Fibroblast of lung (primary cell): Measurements from ENCODE around the gene BAIAP2. TPM values are rescaled to one million over a fixed set of nuclear protein-coding genes. Genes with fewer than 3 reads are reported as not detected.
A peak's percentile ranks its signal among the peaks of the same experiment; 100 is the strongest.

ENCODE experiments used
- DNase-seq, 2 donors: peaks; one replicate each; pipeline versions ENCODE4 v3.0.0 to v3.0.0-alpha.2; 2010; ENCODE audit warnings: low read depth in 2 of 2
- H2AFZ ChIP-seq: 2 replicates; pipeline ENCODE4 v1.5.1; 2012; ENCODE audit warnings: low read length, control low read depth, inconsistent platforms
- H3K27ac ChIP-seq: 2 replicates; pipeline ENCODE4 v1.5.1; 2011; ENCODE audit warnings: low read length, control low read depth; ENCODE audit not compliant: insufficient read depth
- H3K27me3 ChIP-seq: 2 replicates; pipeline ENCODE4 v1.5.1; 2011; ENCODE audit warnings: mild to moderate bottlenecking, low read length; ENCODE audit not compliant: control insufficient read depth, insufficient read depth
- H3K36me3 ChIP-seq: 2 replicates; pipeline ENCODE4 v1.5.1; 2011; ENCODE audit warnings: low read length; ENCODE audit not compliant: control insufficient read depth, insufficient read depth
- H3K4me1 ChIP-seq: 2 replicates; pipeline ENCODE4 v1.5.1; 2011; ENCODE audit warnings: low read length; ENCODE audit not compliant: control insufficient read depth, insufficient read depth; ENCODE audit errors: extremely low read depth
- H3K4me2 ChIP-seq: 2 replicates; pipeline ENCODE4 v1.5.1; 2011; ENCODE audit warnings: low read length, control low read depth; ENCODE audit not compliant: insufficient read depth; ENCODE audit errors: extremely low read depth
- H3K4me3 ChIP-seq, 4 experiments: fragments of 200-600 bp in 1 of 4; sonication (generic) in 1 of 4; replicated peaks in 1 of 4; 2 replicates each; pipeline ENCODE4 v1.5.1; 2011 to 2016; ENCODE audit warnings: low read length in 4 of 4, low read depth in 3 of 4, mild to moderate bottlenecking in 3 of 4, control low read depth in 2 of 4, inconsistent platforms in 1 of 4, mixed read lengths in 1 of 4; ENCODE audit not compliant: insufficient read depth in 1 of 4; ENCODE audit errors: control extremely low read depth in 1 of 4
- H3K79me2 ChIP-seq: 2 replicates; pipeline ENCODE4 v1.5.1; 2012; ENCODE audit warnings: mild to moderate bottlenecking, low read length, inconsistent platforms; ENCODE audit not compliant: control insufficient read depth, insufficient read depth
- H3K9ac ChIP-seq: 2 replicates; pipeline ENCODE4 v1.5.1; 2011; ENCODE audit warnings: mild to moderate bottlenecking, low read length, control low read depth; ENCODE audit not compliant: insufficient read depth
- H3K9me3 ChIP-seq: 2 replicates; pipeline ENCODE4 v1.5.1; 2012; ENCODE audit warnings: low read depth, low read length; ENCODE audit not compliant: control insufficient read depth, insufficient read depth
- H4K20me1 ChIP-seq: 2 replicates; pipeline ENCODE4 v1.5.1; 2011; ENCODE audit warnings: low read length; ENCODE audit not compliant: control insufficient read depth, insufficient read depth; ENCODE audit errors: extremely low read depth
- CTCF ChIP-seq, 2 donors: IDR thresholded peaks in 1 of 2; conservative IDR thresholded peaks in 1 of 2; 1 replicate in 1 of 2; 2 replicates in 1 of 2; pipeline ENCODE4 v1.5.1; 2011 to 2012; ENCODE audit warnings: low read length in 2 of 2, control low read depth in 1 of 2, inconsistent platforms in 1 of 2, low read depth in 1 of 2, mild to moderate bottlenecking in 1 of 2
- EZH2 ChIP-seq: IDR thresholded peaks from 2 replicates; pipeline ENCODE4 v1.5.1; 2012; ENCODE audit warnings: low read length, control low read depth, mild to moderate bottlenecking; ENCODE audit errors: missing control alignments
- polyA plus RNA-seq, 2 donors: library from polyadenylated mRNA; depleted of rRNA in 1 of 2; stranded (reverse) in 1 of 2; unstranded in 1 of 2; fragments of >200 nt; gene quantifications; 2 replicates each; pipeline ENCODE4 v1.2.1, GENCODE V29; 2011 to 2012; ENCODE audit warnings: missing spikeins in 1 of 2
- total RNA-seq: library from RNA; depleted of rRNA; stranded (reverse); fragments of >200 nt; gene quantifications from 2 replicates; pipeline ENCODE4 v1.2.1, GENCODE V29; 2014

BAIAP2 gene
- total and polyA plus RNA-seq, 2 donors (not counting 1 experiment from before 2014, with no cell fraction given), result 6.0 to 13.4 TPM

- Histone ChIP-seq H3K27me3 (no peaks in the 10 kb centered on the region), H3K4me2 (peak overlapping the region; percentile 93), H3K9me3 (no peaks in the 10 kb centered on the region), H3K36me3 (no peaks in the 10 kb centered on the region), H3K4me1 (peaks cover 7% of the 10 kb centered on the region), H2AFZ (peak overlapping the region; percentile 81), H3K79me2 (no peaks in the 10 kb centered on the region), H3K4me3 (peak overlapping the region; percentile 28 to 41 (median 39)), H3K27ac (peak overlapping the region; percentile 53), H4K20me1 (no peaks in the 10 kb centered on the region), H3K9ac (peak overlapping the region; percentile 8)
- TF ChIP-seq EZH2, result no peak
- DNase-seq, result peak; percentile 49 to 59
Measured at GRCh38 chr17:81018044-81018802, 16.7 kb upstream of the BAIAP2 start.

- Histone ChIP-seq H3K79me2 (no peaks in the 10 kb centered on the region), H3K27me3 (no peaks in the 10 kb centered on the region), H3K4me2 (no peak overlapping the region), H2AFZ (no peak overlapping the region), H3K36me3 (no peaks in the 10 kb centered on the region), H3K4me3 (no peak overlapping the region), H4K20me1 (no peaks in the 10 kb centered on the region), H3K4me1 (peaks cover 7% of the 10 kb centered on the region), H3K9me3 (no peaks in the 10 kb centered on the region), H3K9ac (no peak overlapping the region), H3K27ac (no peak overlapping the region)
- no peak for DNase-seq
- TF ChIP-seq CTCF (conservative IDR thresholded peaks at IDR 0.05 in 1 of 2, IDR thresholded peaks at IDR 0.05 in 1 of 2; ENCODE audit: low read depth in 1 of 2, low read length in 2 of 2), result no peak
- no peak for TF ChIP-seq EZH2
Measured at GRCh38 chr17:81019563-81020442, 15.1 kb upstream of the BAIAP2 start.

- Histone ChIP-seq H3K36me3 (no peaks in the 10 kb centered on the region), H3K4me2 (no peak overlapping the region), H3K27me3 (peaks cover 5% of the 10 kb centered on the region), H3K4me1 (peaks cover 7% of the 10 kb centered on the region), H3K4me3 (no peak overlapping the region), H3K79me2 (no peaks in the 10 kb centered on the region), H3K9ac (no peak overlapping the region), H2AFZ (no peak overlapping the region), H3K9me3 (no peaks in the 10 kb centered on the region), H3K27ac (no peak overlapping the region), H4K20me1 (no peaks in the 10 kb centered on the region)
- DNase-seq, result no peak
- TF ChIP-seq CTCF (conservative IDR thresholded peaks at IDR 0.05 in 1 of 2, IDR thresholded peaks at IDR 0.05 in 1 of 2; ENCODE audit: low read depth in 1 of 2, low read length in 2 of 2), result no peak
- no peak for TF ChIP-seq EZH2
Measured at GRCh38 chr17:81020443-81020766, 14.5 kb upstream of the BAIAP2 start.
